ENCODE data around the gene ACTL10.

Gene ACTL10

GRCh38 chr20:33664085-33664761, 2.5 kb upstream of the ACTL10 start:
- DNase-seq (ENCODE audit: low read depth): no peak

GRCh38 chr20:33664762-33665144, 2.0 kb upstream of the ACTL10 start:
- no peak for DNase-seq (ENCODE audit: low read depth)

GRCh38 chr20:33667245-33667675, 517 bp downstream of the ACTL10 start:
- DNase-seq (ENCODE audit: low read depth): no peak

- DNase-seq (ENCODE audit: low read depth): peak; percentile 50
Observed at GRCh38 chr20:33667676-33668465, 1.1 kb downstream of the ACTL10 start.

GRCh38 chr20:33668466-33669155, 1.9 kb downstream of the ACTL10 start:
- DNase-seq (ENCODE audit: low read depth): no peak

GRCh38 chr20:33669224-33669623, 2.5 kb downstream of the ACTL10 start:
- DNase-seq (ENCODE audit: low read depth): no peak

GRCh38 chr20:33669873-33670640, 3.3 kb downstream of the ACTL10 start:
- DNase-seq (ENCODE audit: low read depth): no peak

GRCh38 chr20:33670715-33671499, 4.2 kb downstream of the ACTL10 start:
- DNase-seq (ENCODE audit: low read depth): no peak

- DNase-seq (ENCODE audit: low read depth): no peak
Observed at GRCh38 chr20:33671573-33672288, 5.0 kb downstream of the ACTL10 start.

GRCh38 chr20:33672426-33673113, 5.8 kb downstream of the ACTL10 start:
- DNase-seq (ENCODE audit: low read depth): no peak

- no peak for DNase-seq (ENCODE audit: low read depth)
Observed at GRCh38 chr20:33673114-33673409, 6.3 kb downstream of the ACTL10 start.

GRCh38 chr20:33673410-33674293, 6.9 kb downstream of the ACTL10 start:
- no peak for DNase-seq (ENCODE audit: low read depth)

GRCh38 chr20:33674294-33675135, 7.8 kb downstream of the ACTL10 start, which contains the start of gene NECAB3:
Gene NECAB3 (minus strand): TSS chr20:33674428. CDS start chr20:33674352, 76 bp downstream.
- no peak for DNase-seq (ENCODE audit: low read depth)

- no peak for DNase-seq (ENCODE audit: low read depth)
Observed at GRCh38 chr20:33675136-33675959, 8.6 kb downstream of the ACTL10 start.

- DNase-seq (ENCODE audit: low read depth): no peak
Observed at GRCh38 chr20:33676121-33676520, 9.4 kb downstream of the ACTL10 start.

- DNase-seq (ENCODE audit: low read depth): no peak
Observed at GRCh38 chr20:33676652-33677645, 10.2 kb downstream of the ACTL10 start.
